ENCODE measurements around the gene SCAMP2. TPM values are rescaled to one million over a fixed set of nuclear protein-coding genes. Genes with fewer than 3 reads are reported as not detected.

Gene SCAMP2
- total RNA-seq, 1 experiment from 2014 or later, result 55.8 TPM

GRCh38 chr15:74795966-74796625 is 77.1 kb downstream of the SCAMP2 start:
- no peak for DNase-seq (ENCODE audit: low read depth, low spot score)

More at GRCh38 chr15:74795966-74796625, 77.1 kb downstream of the SCAMP2 start:
- H2AFZ ChIP-seq (ENCODE audit: low read depth, low read length, poor library complexity, severe bottlenecking), result no peak overlapping the region
- no peaks in the 10 kb centered on the region for H3K9me2 ChIP-seq (ENCODE audit: insufficient read depth)
- RAD21 ChIA-PET (ENCODE audit: low non-redundant PET in 1 of 2, low total read pairs in 2 of 2, uncharacterized antibody in 2 of 2, unreplicated experiment in 2 of 2), result no interaction called here
- intact Hi-C loops (cut with micrococcal nuclease), result no loop called here
- H4K20me1 ChIP-seq (ENCODE audit: insufficient read depth), result peaks cover 9% of the 10 kb centered on the region; the same call in 1 of the 2 replicates
- no peaks in the 10 kb centered on the region for H3K9me3 ChIP-seq (ENCODE audit: control insufficient read depth in 1 of 2, insufficient read depth in 1 of 2, low read depth in 1 of 2, low read length in 2 of 2)
- CTCF ChIA-PET, result interaction anchor here (1.9 kb wide), 1 partner anchor 8 kb away, joined by 6 read pairs; no protein-coding TSS in a partner anchor
- H3K4me1 ChIP-seq (ENCODE audit: control insufficient read depth in 1 of 2, insufficient read depth in 2 of 2, low read length in 2 of 2), result peaks cover 3 to 13% of the 10 kb centered on the region in 2 experiments; a peak in 3 of 4 replicates
- POLR2A ChIA-PET, result no interaction called here
- no peak overlapping the region for H3K4me3 ChIP-seq (replicated peaks in 1 of 2; ENCODE audit: low read depth in 1 of 2, low read length in 2 of 2)
- no peak for TF ChIP-seq EZH2phosphoT487 (IDR thresholded peaks at IDR 0.05; ENCODE audit: borderline replicate concordance)
- TF ChIP-seq ATF3 (IDR thresholded peaks at IDR 0.05), result no peak
- TF ChIP-seq SRF (IDR thresholded peaks at IDR 0.05; ENCODE audit: low read depth), result no peak
- TF ChIP-seq ZFX (IDR thresholded peaks at IDR 0.05), result no peak
- TF ChIP-seq ZBTB33 (IDR thresholded peaks at IDR 0.05; ENCODE audit: extremely low read depth, insufficient replicate concordance, low read length), result no peak
- TF ChIP-seq POLR2AphosphoS5 (IDR thresholded peaks at IDR 0.05; ENCODE audit: low read depth, low read length), result no peak
- TF ChIP-seq REST (IDR thresholded peaks at IDR 0.05; ENCODE audit: low read depth), result no peak
- no peak for TF ChIP-seq MAX (IDR thresholded peaks at IDR 0.05)
- TF ChIP-seq JUND (IDR thresholded peaks at IDR 0.05), result no peak
- TF ChIP-seq ELF1 (IDR thresholded peaks at IDR 0.05; ENCODE audit: borderline replicate concordance, low read depth), result no peak
- TF ChIP-seq EGR1 (IDR thresholded peaks at IDR 0.05; ENCODE audit: low read depth), result no peak
- no peak for TF ChIP-seq TCF7L2 (IDR thresholded peaks at IDR 0.05; ENCODE audit: borderline replicate concordance, extremely low read depth, insufficient read depth, insufficient read length)
- TF ChIP-seq CBX3 (IDR thresholded peaks at IDR 0.05; ENCODE audit: low read depth), result no peak
- TF ChIP-seq FOSL1 (IDR thresholded peaks at IDR 0.05; ENCODE audit: low read depth), result no peak
- TF ChIP-seq CEBPB (IDR thresholded peaks at IDR 0.05; ENCODE audit: low read depth), result no peak
- TF ChIP-seq EZH2 (IDR thresholded peaks at IDR 0.05), result no peak
- TF ChIP-seq CTCF (IDR thresholded peaks at IDR 0.05 in 2 of 3, conservative IDR thresholded peaks at IDR 0.05 in 1 of 3; ENCODE audit: borderline replicate concordance in 1 of 3, insufficient read depth in 1 of 3, low read depth in 2 of 3, low read length in 2 of 3), result no peak
- TF ChIP-seq SP1 (IDR thresholded peaks at IDR 0.05; ENCODE audit: low read depth), result no peak
- TF ChIP-seq SIN3A (IDR thresholded peaks at IDR 0.05; ENCODE audit: low read depth), result no peak
- no peak overlapping the region for H3K9ac ChIP-seq (ENCODE audit: low read length)
- no peak overlapping the region for H3K4me2 ChIP-seq (ENCODE audit: low read length)
- peaks cover 1 to 15% of the 10 kb centered on the region in 2 experiments for H3K36me3 ChIP-seq (ENCODE audit: control insufficient read depth in 1 of 2, insufficient read depth in 2 of 2, low read length in 2 of 2)
- peaks cover 27% of the 10 kb centered on the region for H3K79me2 ChIP-seq (ENCODE audit: insufficient read depth, low read length)
- no peaks in the 10 kb centered on the region for H3K27me3 ChIP-seq (ENCODE audit: insufficient read depth, low read length)
- ATAC-seq, result no peak
- no peak overlapping the region for H3K27ac ChIP-seq (ENCODE audit: low read depth, low read length)
- no TSS peak for BruUV-seq (replicated peaks)

Data from HCT116 (cell line).